Measurements from ENCODE around the gene WDR86. TPM values are rescaled to one million over a fixed set of nuclear protein-coding genes. Genes with fewer than 3 reads are reported as not detected.

WDR86 gene
- total RNA-seq, 1 donor from 2014 or later = 70.5 TPM

GRCh38 chr7:151399906-151400305 lies 9.9 kb downstream of the WDR86 start:
- H3K4me3 Mint-ChIP-seq (ENCODE audit: unreplicated experiment) = no peak overlapping the region
- TF ChIP-seq CTCF (IDR thresholded peaks at IDR 0.05; ENCODE audit: partially characterized antibody, unreplicated experiment) = no peak
- H3K27me3 Mint-ChIP-seq (ENCODE audit: unreplicated experiment) = peaks cover 10% of the 10 kb centered on the region
- H3K4me1 Mint-ChIP-seq (ENCODE audit: low read depth, unreplicated experiment) = peaks cover 6% of the 10 kb centered on the region
- no peak overlapping the region for H3K27ac Mint-ChIP-seq (ENCODE audit: unreplicated experiment)
- peaks cover 5% of the 10 kb centered on the region for H3K9me3 Mint-ChIP-seq (ENCODE audit: unreplicated experiment)
- DNase-seq = no peak
- H3K36me3 Mint-ChIP-seq (ENCODE audit: unreplicated experiment) = peaks cover 10% of the 10 kb centered on the region

GRCh38 chr7:151399305-151399601 lies 10.6 kb downstream of the WDR86 start:
- TF ChIP-seq CTCF (IDR thresholded peaks at IDR 0.05; ENCODE audit: partially characterized antibody, unreplicated experiment) = no peak
- H3K27ac Mint-ChIP-seq (ENCODE audit: unreplicated experiment) = no peak overlapping the region
- DNase-seq = no peak
- H3K27me3 Mint-ChIP-seq (ENCODE audit: unreplicated experiment) = peaks cover 11% of the 10 kb centered on the region
- peaks cover 10% of the 10 kb centered on the region for H3K36me3 Mint-ChIP-seq (ENCODE audit: unreplicated experiment)
- H3K9me3 Mint-ChIP-seq (ENCODE audit: unreplicated experiment) = peaks cover 7% of the 10 kb centered on the region
- peaks cover 9% of the 10 kb centered on the region for H3K4me1 Mint-ChIP-seq (ENCODE audit: low read depth, unreplicated experiment)
- H3K4me3 Mint-ChIP-seq (ENCODE audit: unreplicated experiment) = no peak overlapping the region

GRCh38 chr7:151398446-151399304 lies 11.2 kb downstream of the WDR86 start:
- no peak for DNase-seq
- Mint-ChIP-seq H3K36me3 (ENCODE audit: unreplicated experiment) (peaks cover 10% of the 10 kb centered on the region), H3K9me3 (ENCODE audit: unreplicated experiment) (peaks cover 9% of the 10 kb centered on the region), H3K27ac (ENCODE audit: unreplicated experiment) (peak overlapping the region; percentile 28), H3K27me3 (ENCODE audit: unreplicated experiment) (peaks cover 11% of the 10 kb centered on the region), H3K4me1 (ENCODE audit: low read depth, unreplicated experiment) (peaks cover 12% of the 10 kb centered on the region), H3K4me3 (ENCODE audit: unreplicated experiment) (no peak overlapping the region)
- no peak for TF ChIP-seq CTCF (IDR thresholded peaks at IDR 0.05; ENCODE audit: partially characterized antibody, unreplicated experiment)

- Mint-ChIP-seq H3K9me3 (ENCODE audit: unreplicated experiment) (peaks cover 9% of the 10 kb centered on the region), H3K36me3 (ENCODE audit: unreplicated experiment) (peaks cover 10% of the 10 kb centered on the region), H3K4me1 (ENCODE audit: low read depth, unreplicated experiment) (peaks cover 20% of the 10 kb centered on the region), H3K27me3 (ENCODE audit: unreplicated experiment) (peaks cover 13% of the 10 kb centered on the region), H3K4me3 (ENCODE audit: unreplicated experiment) (peak overlapping the region; percentile 66), H3K27ac (ENCODE audit: unreplicated experiment) (peak overlapping the region; percentile 64)
- TF ChIP-seq CTCF (IDR thresholded peaks at IDR 0.05; ENCODE audit: partially characterized antibody, unreplicated experiment) = no peak
- no peak for DNase-seq
Observed at GRCh38 chr7:151397026-151397425, 12.8 kb downstream of the WDR86 start.

GRCh38 chr7:151396328-151396970 lies 13.4 kb downstream of the WDR86 start:
- peaks cover 13% of the 10 kb centered on the region for H3K27me3 Mint-ChIP-seq (ENCODE audit: unreplicated experiment)
- no peak for DNase-seq
- H3K36me3 Mint-ChIP-seq (ENCODE audit: unreplicated experiment) = peaks cover 10% of the 10 kb centered on the region
- peaks cover 9% of the 10 kb centered on the region for H3K9me3 Mint-ChIP-seq (ENCODE audit: unreplicated experiment)
- H3K4me1 Mint-ChIP-seq (ENCODE audit: low read depth, unreplicated experiment) = peaks cover 20% of the 10 kb centered on the region
- TF ChIP-seq CTCF (IDR thresholded peaks at IDR 0.05; ENCODE audit: partially characterized antibody, unreplicated experiment) = no peak
- no peak overlapping the region for H3K4me3 Mint-ChIP-seq (ENCODE audit: unreplicated experiment)
- peak overlapping the region; percentile 75 for H3K27ac Mint-ChIP-seq (ENCODE audit: unreplicated experiment)

Measured in glutamatergic neuron (in vitro differentiated cells).